NCI-H748 (cell line): ENCODE data around the gene GRIK4.
"Not testable (repeated sequence)": the region's sequence is repeated elsewhere in the genome, so short reads cannot be mapped to it uniquely, and the experiment has no call there.

Experiments used
- DNase-seq: peaks from one replicate; lab custom pipeline; 2025; ENCODE audit not compliant: unreplicated experiment; lab: John Stamatoyannopoulos, UW

Gene GRIK4

DNA sequence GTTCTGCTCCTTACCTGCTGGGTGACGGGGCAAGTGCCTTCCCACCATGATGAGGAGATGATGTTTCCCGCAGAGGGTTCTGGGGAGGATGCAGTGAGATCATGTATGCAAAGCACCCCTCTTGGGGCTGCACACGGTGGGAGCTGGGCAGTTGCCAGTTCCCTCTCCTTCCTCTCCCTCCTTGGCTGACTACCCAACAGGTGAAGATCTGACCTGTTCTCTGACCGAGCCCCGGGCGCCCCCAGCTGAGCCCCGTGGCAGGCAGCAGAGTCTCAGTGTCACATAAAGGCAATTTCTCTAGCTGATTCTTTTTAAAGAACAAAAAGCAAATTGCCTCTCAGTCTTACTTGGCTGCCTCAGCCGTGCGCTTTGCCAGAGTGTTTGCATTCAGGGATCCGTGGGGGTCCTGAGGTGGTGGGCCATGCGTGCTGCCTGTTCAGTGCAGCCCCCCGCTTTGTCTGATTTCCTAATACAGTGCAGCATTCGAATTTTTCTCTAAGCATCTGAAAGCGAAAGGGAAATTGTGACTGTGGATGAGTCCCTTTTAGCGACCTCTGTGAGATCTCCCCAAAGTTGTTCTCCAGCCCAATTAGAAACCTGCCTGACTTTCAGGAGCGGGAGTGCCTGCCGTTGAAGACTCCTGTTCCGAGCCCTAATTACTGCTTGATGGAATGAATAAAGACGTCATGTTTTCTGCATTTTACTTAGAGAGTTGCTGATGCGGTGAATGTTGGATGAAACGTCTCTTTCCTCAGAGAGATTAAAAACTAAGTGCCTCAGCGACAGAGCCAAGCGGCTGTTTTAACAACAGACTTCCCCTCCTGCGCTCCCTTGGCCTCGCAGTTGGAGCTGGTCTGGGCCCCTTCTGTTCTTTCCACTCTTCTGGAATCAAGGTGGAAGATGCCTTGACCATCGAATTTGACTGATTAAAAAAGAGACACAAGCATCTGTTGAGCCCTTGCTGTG, 86.0 kb downstream of the GRIK4 start:
- DNase-seq = no peak

DNA sequence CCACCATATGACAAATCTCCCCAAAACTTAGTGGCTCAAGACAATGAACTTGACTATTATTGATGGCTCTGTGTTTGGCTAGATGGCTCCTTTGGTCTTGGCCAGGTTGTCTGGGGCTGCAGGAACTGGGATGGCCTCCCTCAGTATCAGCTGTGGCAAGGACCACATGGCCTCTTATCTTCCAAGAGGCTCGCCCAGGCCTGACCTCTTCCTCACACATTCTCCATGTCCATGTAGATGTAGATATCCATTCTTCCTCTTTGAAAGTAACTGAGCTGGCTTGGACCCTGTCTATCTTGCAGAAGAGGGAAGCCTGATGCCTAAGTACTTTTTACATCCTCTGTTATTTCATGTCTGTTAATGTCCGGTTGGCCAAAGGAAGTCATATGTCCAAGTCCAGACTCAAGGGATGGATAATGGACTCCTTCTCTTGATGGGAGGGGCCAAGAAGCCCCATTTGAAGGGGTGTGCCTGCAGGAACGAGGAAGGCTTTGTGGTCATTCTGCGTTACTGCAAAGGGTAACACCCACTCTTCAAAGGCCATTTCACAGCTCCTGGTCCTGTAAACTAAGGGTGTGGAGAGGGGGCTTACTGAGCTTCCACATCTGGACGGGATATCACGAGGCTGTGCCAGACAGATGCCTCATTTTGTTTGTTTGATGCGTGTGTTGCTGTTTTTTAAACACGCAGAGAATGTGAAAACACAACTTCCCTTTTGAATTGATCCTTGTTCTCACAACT, 87.1 kb downstream of the GRIK4 start:
- DNase-seq = no peak

DNA sequence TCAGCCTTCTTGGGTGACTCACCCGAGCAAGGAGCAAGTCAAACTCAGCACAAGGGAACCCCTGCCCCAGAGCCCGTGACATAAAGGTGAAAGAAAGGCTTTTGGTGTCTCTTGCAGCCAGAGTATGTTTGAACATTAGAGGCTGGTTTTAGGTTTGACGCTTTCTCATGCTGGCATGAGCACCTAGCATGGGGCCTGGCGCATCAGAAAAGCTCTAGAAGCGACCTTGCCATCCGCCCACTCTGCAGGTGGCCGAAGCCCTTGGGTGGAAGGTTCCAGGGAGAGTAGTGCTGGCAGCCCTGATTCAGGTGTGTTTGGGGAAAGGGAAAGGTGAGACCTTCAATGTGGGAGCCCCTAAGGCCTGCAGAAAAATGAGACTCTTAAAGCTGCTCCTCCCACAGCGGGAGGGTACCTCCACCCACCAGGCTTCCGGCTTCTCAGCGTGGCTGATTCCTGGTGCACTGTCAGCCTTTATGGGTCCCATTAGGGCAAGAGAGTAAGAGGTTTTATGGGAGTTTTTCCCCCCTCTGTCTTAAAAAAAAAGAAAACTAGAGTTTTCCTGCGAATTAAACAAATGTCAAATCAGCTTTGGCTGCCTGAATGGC, 88.4 kb downstream of the GRIK4 start:
- peak; percentile 5 for DNase-seq

DNA sequence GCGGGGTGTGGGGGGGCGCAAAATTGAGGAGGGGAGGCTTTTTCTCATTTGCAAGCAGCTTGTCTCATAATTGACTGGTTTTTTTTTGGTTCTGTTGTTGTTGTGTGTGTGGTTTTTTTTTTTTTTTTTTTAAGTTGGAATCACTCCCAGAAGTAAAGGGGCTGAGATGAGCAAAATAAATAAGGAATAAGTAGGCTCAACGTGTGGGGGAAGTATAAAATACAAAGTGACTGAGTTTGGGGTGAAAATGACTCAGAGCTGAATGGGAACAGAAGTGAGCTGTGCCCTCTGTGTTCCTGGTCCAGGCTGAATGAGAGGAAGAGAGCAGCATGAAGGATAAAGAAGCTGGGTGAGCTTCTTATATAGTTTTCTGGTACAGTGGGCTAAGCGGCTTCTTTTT, 90.0 kb downstream of the GRIK4 start:
- no peak for DNase-seq

DNA sequence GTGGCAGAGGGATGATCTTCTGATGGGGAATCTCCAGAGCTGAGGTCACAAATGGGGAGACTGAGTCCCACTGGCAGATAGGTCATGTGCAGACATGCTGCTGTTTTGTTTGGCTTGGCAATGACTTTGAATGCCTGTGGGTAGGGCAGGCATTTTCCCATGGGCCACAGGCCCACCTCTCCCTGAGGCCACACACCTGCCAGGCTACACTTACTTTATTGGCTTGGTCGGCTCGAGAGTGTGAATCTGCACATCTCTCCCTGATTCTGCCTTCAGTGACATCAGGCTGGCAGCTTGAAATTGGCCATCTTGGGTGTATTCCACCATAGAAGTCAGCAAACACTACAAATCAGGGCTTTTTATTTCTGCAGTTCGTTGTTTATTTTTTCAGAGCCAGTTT, 91.5 kb downstream of the GRIK4 start:
- no peak for DNase-seq

DNA sequence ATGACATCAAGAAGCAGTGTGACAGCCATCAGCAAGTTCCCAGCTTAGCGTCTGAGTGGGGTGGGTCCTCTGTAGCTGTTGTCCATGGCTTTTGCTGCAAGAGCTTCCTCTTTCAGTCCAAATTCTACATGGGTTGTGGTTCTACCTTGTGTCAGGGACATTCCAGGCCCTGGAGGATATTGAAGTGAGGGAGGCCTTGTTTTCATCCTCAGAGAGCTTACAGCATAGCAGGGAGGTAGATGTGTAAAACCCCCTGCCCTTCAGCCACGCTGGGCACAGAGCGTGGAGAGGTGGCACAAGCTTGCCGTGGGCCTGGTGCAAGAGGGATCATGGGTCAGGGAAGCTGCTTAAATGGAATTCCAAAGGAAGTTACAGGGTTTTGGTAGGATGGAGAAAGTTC, 93.9 kb downstream of the GRIK4 start:
- DNase-seq = no peak

DNA sequence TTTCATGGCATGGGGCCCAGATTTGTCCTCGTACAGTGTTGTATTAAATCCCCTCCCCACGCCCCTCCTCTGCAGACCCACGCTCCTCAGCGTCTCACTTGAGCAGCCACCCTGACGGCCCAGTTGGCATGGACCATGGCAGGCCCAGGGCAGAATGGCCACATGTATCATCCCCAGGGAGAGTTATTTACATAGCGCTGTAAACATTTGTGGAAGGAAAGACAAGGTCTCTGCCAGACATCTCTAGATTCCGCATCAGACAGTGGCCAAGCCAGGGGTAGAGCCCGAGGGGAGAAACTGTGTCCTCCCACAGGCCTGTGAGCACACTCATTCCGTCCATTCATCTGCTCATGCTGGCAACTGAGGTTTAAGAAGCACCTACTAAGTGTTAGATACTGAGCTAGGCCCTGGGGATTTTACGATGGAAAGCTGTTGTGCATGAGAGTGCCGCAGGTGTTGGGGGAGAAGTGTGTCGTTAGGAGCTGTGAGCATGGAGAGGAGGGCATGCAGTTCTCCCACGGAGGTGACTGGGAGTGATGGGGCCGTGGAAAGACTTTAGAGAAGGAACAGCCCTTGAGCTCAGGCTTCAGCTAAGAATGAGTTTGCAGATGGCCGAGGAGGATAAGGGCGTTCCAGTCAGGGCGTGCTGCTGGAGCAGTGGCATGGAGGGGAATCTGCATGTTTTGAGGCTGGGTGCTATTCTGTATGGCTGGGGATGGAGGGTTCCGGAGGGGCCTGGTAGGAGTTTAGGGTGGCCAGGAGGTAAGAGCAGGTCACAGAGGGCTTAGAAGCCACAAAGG, 94.9 kb downstream of the GRIK4 start:
- no peak for DNase-seq

DNA sequence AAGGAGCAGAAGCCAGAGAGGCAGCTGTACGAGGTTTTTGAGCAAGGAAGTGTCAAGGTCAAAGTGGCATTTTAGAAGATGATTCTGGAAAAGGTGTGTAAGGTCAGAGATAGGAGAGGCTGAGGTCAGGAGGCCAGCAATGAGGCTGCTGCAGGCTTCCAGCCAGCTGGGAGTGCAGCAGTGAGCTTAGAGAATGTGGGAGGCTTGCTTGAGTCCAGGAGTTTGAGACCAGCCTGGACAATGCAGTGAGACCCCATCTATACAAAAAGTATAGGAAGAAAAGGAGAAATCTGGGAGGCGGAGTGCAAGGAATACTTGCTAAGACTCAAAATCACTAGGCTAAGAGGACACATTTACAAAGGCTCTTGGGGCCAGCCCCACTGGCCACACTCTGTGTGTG, 96.5 kb downstream of the GRIK4 start:
- no peak for DNase-seq

DNA sequence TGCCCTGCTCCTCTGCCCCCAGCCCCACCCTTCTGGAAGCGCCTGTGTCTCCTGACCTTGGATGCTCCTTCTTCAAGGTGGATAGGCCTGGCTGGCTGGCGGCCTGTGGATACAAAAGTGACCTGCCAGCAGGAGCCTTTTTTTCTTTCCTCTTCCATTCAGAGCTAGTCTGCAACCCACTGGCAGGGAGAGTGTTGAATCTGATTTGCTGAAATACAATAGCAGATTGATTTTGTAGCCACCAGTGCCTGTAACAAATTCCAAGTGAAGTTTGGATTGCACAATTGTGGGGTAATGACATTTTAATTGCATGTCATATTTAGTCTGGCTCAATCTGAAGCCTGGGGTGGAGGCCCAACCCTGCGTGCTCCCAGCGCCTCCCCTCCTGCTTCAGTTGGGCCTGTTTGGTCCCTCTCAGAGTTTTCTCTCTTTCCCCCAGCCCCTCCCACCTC, 97.2 kb downstream of the GRIK4 start:
- peak; percentile 77 for DNase-seq

DNA sequence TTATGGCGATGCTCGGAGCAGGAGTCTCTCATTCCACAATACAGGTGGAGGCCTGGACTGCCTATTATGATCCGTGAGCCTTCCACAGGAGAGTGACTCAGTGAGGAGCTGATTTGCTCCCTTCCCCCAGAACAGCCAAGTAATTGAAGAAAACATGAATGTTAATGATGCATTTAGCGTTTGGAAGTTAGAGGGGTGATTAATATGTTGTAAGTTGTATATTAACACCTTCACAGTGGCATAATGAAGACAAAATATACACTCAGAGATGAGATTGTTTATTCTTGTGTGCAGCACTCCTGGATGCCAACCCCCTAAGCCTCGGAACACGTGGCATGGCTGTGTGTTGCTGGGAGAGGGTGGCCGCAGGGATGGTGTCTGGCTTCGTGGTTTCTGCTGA, 98.6 kb downstream of the GRIK4 start:
- DNase-seq = no peak

DNA sequence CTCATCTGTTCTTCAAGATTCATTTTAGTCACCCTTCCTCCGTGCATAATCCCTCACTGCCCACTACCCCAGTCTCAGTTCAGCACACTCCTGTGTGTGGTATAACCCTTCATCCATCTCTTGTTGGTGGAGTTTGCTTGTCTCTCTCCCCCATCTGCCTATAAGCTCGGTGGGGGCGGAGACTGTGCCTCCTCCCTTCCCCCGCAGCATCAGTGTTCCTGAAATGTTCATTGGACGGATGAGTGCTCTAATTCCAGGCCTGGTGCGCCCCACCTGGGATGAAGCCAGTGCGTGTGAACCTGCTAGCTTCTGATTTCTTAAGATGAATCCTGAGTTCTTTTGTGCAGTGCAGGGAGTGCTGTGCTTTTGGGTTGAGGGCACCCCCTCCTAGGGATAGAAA, 100.0 kb downstream of the GRIK4 start:
- DNase-seq = no peak

DNA sequence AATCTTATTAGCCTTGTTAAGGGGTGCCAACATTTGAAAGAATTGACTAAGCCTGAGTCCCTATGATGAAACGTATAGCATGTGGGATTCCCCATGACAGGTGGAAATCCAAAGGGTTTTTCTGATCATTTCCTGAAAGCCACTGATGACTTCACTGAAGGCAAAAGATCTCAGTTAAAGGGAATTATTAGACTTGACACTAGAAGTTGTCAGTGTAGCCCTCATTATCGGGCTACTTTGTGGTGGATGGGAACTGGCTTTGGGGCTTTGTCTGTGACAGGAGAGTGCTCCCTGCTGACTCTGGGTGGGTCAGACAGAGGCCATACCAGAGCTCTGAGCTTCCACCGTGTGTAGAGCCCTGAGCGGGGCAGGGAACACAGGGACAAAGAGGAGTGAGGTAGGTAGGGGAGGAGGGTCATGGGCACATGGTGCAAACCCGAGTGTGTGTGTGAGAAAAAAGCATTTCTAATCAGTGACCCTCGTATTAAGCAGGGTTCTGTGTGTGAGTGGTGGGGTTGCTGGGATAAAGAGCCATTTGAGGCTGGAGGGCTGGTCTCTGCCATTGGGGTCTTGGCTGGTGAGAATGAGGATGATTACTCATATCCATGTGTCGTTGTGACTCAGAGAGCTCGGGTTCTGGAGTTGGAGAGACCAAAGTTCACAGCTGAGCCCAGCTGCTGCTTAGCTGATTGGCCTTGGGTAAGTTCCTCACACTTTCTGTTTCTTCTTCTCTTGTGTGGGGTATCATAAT, 101.1 kb downstream of the GRIK4 start:
- DNase-seq = no peak

DNA sequence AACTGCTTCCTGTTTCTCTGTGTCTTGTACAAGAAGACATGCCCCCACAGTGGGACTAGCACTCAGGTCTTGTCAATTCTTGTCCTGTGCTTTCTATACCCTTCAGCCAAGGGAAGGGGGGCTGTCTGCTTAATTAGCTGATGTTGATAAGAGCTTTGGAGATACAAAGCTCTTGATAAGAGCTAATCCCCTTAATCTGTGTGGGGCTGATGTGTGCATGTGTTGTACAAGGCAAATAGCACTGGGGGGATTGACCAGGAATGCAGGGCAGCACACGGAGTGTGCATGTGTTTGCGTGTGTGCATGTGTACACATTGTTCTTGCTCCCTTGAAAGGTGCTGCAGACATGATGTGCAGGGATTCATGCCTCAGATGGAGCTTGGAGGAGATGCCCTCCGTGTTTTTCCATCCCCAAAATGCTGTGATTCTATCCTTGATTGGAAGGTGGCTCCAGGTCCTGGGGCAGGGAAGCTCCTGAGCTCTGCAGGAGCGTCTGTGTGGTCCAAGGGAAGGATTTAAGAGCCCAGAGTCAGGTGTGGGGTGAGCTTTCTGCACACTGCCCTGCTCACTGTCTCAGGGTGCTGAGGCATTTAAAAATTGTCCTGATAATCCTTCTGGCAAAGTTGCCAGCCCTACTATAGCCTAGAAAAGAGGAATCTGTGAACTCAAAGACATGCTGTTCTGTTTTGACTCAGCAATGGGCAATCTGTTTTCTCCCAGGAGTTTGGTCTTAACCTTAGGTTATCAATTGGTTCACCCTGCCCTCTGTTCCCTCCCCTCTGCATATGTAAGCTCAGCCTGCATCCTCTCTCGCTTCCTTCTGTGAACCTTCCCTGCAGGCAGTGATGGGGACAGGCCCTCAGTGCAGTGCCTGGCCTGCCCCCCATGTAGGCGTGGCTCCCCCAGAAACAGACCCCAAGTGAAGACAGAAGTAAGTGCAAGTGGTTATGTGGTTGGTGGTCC, 102.0 kb downstream of the GRIK4 start:
- no peak for DNase-seq

DNA sequence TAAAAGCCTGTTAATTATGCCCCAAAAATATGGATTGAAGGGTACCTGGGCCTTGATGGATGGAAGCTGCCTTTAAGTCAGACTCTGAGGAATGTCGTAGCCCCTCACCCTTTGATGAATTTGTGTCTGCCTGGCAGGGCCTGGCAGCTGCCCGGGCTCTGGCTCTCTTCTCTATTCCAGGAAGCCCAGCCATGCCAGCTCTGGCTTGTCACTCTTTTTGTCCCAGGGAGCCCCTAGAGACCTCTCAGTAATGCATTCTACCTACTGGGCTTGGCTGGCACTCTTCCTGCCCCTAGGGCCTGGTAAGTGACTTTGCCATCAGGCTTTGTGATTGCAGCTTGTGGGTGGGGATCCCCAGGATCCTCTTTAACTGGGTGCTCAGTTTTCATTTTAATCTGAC, 103.8 kb downstream of the GRIK4 start:
- no peak for DNase-seq

DNA sequence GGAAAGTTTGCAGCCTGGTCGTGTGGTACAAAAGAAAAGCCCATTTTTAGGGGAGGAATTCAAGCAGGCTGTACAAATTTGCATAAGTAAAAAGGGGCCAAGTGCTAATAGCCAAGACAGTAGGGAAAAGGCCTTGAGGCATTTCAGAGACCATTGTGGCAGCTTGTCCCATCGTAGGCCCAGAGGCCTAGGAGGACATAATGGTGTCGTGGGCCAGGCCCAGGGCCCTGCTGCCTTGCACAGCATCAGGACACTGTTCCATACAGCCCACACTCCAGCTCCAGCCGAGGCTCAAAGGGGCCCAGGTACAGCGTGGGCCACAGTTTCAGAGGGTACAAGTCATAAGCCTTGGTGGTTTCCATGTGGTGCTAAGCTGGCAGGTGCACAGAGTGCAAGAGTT, 106.9 kb downstream of the GRIK4 start:
- no peak for DNase-seq

DNA sequence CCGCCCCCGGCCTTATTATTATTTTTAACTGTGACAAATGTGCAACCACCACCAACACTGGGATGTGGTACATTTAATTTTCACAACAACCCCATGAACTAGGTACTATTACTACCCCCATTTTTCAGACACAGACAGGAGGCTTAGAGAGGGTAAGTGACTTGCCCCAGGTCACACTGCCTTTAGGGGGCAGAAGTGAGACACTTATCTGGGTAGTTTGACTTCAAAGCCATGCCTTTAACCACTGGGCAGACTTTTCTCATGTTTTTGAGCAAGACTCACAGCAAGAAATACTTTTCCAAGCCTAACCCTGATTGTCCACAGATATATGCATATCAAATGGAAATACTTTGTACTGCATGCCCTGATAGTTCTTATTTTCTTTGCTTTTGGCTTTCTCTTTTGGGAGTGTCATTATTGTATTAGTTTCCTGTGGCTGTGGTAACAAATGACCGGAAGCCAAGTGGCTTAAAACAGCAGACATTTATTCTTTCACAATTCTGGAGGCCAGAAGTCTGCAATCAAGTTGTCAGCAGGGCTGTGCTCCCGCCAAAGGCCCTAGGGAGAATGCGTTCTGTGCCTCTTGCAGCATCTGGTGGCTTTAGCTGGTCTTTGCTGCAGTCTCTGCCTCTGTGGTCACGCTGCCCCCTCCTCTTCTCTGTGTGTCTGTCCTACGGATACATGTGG, 110.8 kb downstream of the GRIK4 start:
- peak; percentile 46 for DNase-seq

DNA sequence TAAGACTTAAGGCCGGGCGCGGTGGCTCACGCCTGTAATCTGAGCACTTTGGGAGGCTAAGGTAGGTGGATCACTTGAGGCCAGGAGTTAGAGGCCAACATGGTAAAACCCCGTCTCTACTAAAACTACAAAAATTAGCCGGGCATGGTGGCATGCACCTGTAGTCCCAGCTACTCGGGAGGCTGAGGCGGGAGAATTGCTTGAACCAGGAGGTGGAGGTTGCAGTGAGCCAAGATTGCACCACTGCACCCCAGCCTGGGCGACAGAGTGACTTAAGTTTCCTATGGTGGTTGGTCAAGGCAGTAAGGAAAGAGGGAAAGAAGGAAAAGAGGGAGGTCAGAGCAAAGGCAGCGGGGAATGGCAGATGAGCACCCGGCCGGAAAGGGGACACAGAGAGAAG, 113.4 kb downstream of the GRIK4 start:
- not testable (repeated sequence) for DNase-seq

DNA sequence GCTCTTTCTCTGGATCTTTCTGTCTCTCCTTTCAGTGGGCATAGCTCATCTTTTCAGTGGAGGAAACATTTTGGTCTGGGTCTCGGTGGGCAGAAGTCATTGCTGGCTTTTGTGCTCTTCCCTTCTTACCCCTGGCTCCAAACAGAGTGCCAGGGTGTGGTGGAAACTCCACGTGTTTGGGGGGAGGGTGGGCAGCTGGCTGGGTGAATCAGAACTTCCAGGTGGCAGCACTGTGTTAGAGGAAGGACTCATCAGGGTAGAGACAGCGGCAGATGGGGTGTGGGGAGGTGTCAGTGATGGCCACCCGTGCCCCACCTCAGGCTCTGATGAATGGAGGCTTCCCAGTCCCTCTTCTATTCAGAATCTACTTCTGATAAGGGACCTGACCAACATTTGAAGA, 114.0 kb downstream of the GRIK4 start:
- no peak for DNase-seq

DNA sequence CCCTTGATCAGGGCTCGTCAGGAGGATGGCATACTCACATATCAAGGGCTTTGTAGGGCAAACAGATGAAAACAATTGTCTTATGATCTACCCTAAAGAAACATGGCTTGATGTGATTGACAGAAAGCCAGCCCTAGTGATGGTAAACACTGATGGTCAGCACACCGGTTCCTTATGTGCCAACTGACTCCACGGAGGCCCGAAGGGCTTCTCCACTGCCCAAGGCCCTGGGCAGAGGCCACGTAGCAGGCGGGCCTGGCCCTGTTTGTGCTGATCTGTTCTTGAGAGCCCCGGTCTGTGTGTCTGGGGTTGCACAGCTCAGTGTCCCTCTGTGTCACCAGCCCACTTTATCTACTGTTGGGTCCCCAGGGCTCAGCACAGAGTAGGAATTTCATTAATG, 115.2 kb downstream of the GRIK4 start:
- no peak for DNase-seq
